Ramos (cell line): ENCODE data around the gene SLC26A1.

Experiments used
- in situ Hi-C: fragments of 300-500 bp; cut with MboI; formaldehyde crosslinking; loops from one replicate; pipeline ENCODE4 v1.14.3; 2022; ENCODE audit warnings: low sequenced_read_pairs; ENCODE audit not compliant: unreplicated experiment

SLC26A1 gene

GRCh38 chr4:1030031-1030430 lies 36.8 kb upstream of the SLC26A1 start:
- in situ Hi-C loops: no loop called here

GRCh38 chr4:1029529-1029928 lies 36.3 kb upstream of the SLC26A1 start:
- in situ Hi-C loops: no loop called here

- in situ Hi-C loops: no loop called here
Measured at GRCh38 chr4:1028574-1029220, 35.5 kb upstream of the SLC26A1 start.

- in situ Hi-C loops: no loop called here
Measured at GRCh38 chr4:1027915-1028238, 34.7 kb upstream of the SLC26A1 start.

GRCh38 chr4:1027219-1027914 lies 34.2 kb upstream of the SLC26A1 start:
- in situ Hi-C loops: no loop called here

GRCh38 chr4:1026115-1026514 lies 32.9 kb upstream of the SLC26A1 start:
- in situ Hi-C loops: no loop called here

GRCh38 chr4:1024882-1025545 lies 31.8 kb upstream of the SLC26A1 start:
- in situ Hi-C loops: no loop called here

GRCh38 chr4:1023895-1024740 lies 30.9 kb upstream of the SLC26A1 start:
- in situ Hi-C loops: no loop called here

GRCh38 chr4:1023075-1023640 lies 30.0 kb upstream of the SLC26A1 start:
- in situ Hi-C loops: no loop called here

GRCh38 chr4:1022739-1023066 lies 29.5 kb upstream of the SLC26A1 start:
- in situ Hi-C loops: no loop called here

GRCh38 chr4:1022051-1022738 lies 29.0 kb upstream of the SLC26A1 start:
- in situ Hi-C loops: no loop called here

GRCh38 chr4:1021386-1022050 lies 28.3 kb upstream of the SLC26A1 start:
- in situ Hi-C loops: no loop called here

GRCh38 chr4:1019729-1020470 lies 26.7 kb upstream of the SLC26A1 start:
- in situ Hi-C loops: no loop called here

- in situ Hi-C loops: no loop called here
Measured at GRCh38 chr4:1019320-1019719, 26.1 kb upstream of the SLC26A1 start.

GRCh38 chr4:1018147-1019020 lies 25.2 kb upstream of the SLC26A1 start:
- in situ Hi-C loops: no loop called here

- in situ Hi-C loops: no loop called here
Measured at GRCh38 chr4:1017706-1018105, 24.5 kb upstream of the SLC26A1 start.

GRCh38 chr4:1017211-1017610 lies 24.0 kb upstream of the SLC26A1 start:
- in situ Hi-C loops: no loop called here

- in situ Hi-C loops: no loop called here
Measured at GRCh38 chr4:1015746-1016145, 22.5 kb upstream of the SLC26A1 start.
